Omental fat pad (tissue), 4 donors: ENCODE results near the gene FEZF2. TPM values are rescaled to one million over a fixed set of nuclear protein-coding genes. Genes with fewer than 3 reads are reported as not detected.

Source experiments
- ATAC-seq: fragments of 150-250 bp; one replicate; pipeline ENCODE4 v1.9.1; 2016; ENCODE audit warnings: mild to moderate bottlenecking, moderate library complexity; ENCODE audit not compliant: low FRiP score
- DNase-seq: peaks from one replicate; pipeline ENCODE4 v3.0.0-alpha.2; 2019; ENCODE audit warnings: low spot score
- CTCF ChIP-seq, 3 donors: fragments of 450-650 bp; IDR thresholded peaks; one replicate each; pipeline ENCODE4 v1.5.1; 2016 to 2017; ENCODE audit warnings: antibody characterized with exemption in 3 of 3, mild to moderate bottlenecking in 3 of 3, moderate library complexity in 2 of 3
- total RNA-seq, 4 donors: library from RNA; depleted of rRNA; stranded (reverse); fragments of >200 nt; gene quantifications; one replicate each; pipeline ENCODE4 v1.1.0, GENCODE V29; 2016

Gene FEZF2
- total RNA-seq, 4 donors from 2014 or later = not detected

GRCh38 chr3:62405566-62405965 is 32.2 kb upstream of the FEZF2 start:
- ATAC-seq = no peak
- no peak for DNase-seq
- no peak for TF ChIP-seq CTCF (IDR thresholded peaks at IDR 0.05)

GRCh38 chr3:62405135-62405534 is 31.8 kb upstream of the FEZF2 start:
- DNase-seq = no peak
- no peak for ATAC-seq
- no peak for TF ChIP-seq CTCF (IDR thresholded peaks at IDR 0.05)

- no peak for TF ChIP-seq CTCF (IDR thresholded peaks at IDR 0.05)
- ATAC-seq (no peak), DNase-seq (no peak)
Measured at GRCh38 chr3:62404321-62404720, 31.0 kb upstream of the FEZF2 start.

- no peak for DNase-seq
- ATAC-seq = no peak
- TF ChIP-seq CTCF (IDR thresholded peaks at IDR 0.05) = no peak
Measured at GRCh38 chr3:62403765-62404164, 30.4 kb upstream of the FEZF2 start.

- ATAC-seq (no peak), DNase-seq (no peak)
- no peak for TF ChIP-seq CTCF (IDR thresholded peaks at IDR 0.05)
Measured at GRCh38 chr3:62392626-62393292, 19.4 kb upstream of the FEZF2 start.

- ATAC-seq = no peak
- no peak for DNase-seq
- no peak for TF ChIP-seq CTCF (IDR thresholded peaks at IDR 0.05)
Measured at GRCh38 chr3:62387251-62387650, 13.9 kb upstream of the FEZF2 start.

GRCh38 chr3:62379321-62379798 is 6.0 kb upstream of the FEZF2 start:
- no peak for DNase-seq
- no peak for TF ChIP-seq CTCF (IDR thresholded peaks at IDR 0.05)
- ATAC-seq = no peak
